Measurements from ENCODE around the gene SLC52A1. TPM values are rescaled to one million over a fixed set of nuclear protein-coding genes. Genes with fewer than 3 reads are reported as not detected.
A peak's percentile ranks its signal among the peaks of the same experiment; 100 is the strongest.

The SLC52A1 gene
- total RNA-seq, 1 donor from 2014 or later = 0.26 TPM

- H3K4me3 ChIP-seq = peak overlapping the region; percentile 98
- H3K4me1 ChIP-seq = peaks cover 23% of the 10 kb centered on the region
- H3K27ac ChIP-seq = peak overlapping the region; percentile 94
- peak; percentile 88 for DNase-seq
- intact Hi-C loops (cut with DNase I) = no loop called here
- H3K27me3 ChIP-seq = no peaks in the 10 kb centered on the region
- ATAC-seq = peak; percentile 31
- H3K9me3 ChIP-seq = no peaks in the 10 kb centered on the region
- H3K36me3 ChIP-seq = peaks cover 26% of the 10 kb centered on the region
- TF ChIP-seq, protein P1, sequence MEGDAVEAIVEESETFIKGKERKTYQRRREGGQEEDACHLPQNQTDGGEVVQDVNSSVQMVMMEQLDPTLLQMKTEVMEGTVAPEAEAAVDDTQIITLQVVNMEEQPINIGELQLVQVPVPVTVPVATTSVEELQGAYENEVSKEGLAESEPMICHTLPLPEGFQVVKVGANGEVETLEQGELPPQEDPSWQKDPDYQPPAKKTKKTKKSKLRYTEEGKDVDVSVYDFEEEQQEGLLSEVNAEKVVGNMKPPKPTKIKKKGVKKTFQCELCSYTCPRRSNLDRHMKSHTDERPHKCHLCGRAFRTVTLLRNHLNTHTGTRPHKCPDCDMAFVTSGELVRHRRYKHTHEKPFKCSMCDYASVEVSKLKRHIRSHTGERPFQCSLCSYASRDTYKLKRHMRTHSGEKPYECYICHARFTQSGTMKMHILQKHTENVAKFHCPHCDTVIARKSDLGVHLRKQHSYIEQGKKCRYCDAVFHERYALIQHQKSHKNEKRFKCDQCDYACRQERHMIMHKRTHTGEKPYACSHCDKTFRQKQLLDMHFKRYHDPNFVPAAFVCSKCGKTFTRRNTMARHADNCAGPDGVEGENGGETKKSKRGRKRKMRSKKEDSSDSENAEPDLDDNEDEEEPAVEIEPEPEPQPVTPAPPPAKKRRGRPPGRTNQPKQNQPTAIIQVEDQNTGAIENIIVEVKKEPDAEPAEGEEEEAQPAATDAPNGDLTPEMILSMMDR (IDR thresholded peaks at IDR 0.05) = no peak
Observed at GRCh38 chr17:4998027-4998731, 37.0 kb downstream of the SLC52A1 start.

DNA sequence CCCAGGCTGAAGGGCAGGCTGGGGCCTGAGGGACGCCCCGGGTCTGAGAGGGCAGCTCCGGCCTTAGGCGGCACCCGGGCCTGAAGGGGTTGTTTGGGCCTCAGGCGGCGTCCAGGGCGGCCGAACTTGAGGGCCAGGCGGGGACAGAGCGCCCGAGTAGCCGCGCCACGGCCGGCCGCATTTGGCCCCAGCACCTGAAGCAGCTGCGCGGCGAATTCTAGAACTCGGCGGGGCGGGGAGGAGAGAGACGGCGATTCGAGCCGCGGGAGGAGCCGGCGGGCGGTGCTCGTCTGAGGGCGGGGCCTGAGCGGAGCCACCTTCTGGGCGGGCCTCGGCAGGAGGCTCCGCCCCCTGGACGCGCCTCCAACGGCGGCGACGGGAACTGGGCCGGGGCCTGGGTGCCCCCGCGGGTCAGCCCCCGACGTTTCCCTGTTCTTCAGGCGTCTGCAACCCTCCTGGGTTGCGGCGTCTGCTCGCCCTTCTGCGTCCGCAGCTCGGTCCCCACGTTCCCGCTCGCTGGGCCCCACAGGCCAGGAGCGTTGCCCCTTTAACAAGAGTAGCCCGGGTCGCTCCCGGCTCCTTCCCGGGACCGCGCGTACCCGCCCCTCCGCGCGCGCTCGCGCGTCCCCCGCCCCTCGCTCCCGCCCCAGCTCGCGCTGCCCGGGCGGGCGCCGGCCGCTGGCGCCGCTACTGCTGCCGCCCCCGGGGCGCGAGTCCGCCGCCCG is 37.8 kb downstream of the SLC52A1 start, which contains the start of the genes INCA1 and KIF1C:
Gene INCA1, minus strand, starts transcription at position 221 of the 725 bp plus-strand sequence. CDS start 3,085 bp downstream, outside the sequence.
Gene KIF1C, plus strand, starts transcription at position 649 of the 725 bp plus-strand sequence. CDS start 2,297 bp downstream, outside the sequence.
- ATAC-seq = peak; percentile 95
- H3K9me3 ChIP-seq = no peaks in the 10 kb centered on the region
- TF ChIP-seq, protein P1 (IDR thresholded peaks at IDR 0.05) = peak; percentile 17
- peaks cover 23% of the 10 kb centered on the region for H3K4me1 ChIP-seq
- peak within 1 kb of the TSS; percentile 98 for H3K4me3 ChIP-seq
- intact Hi-C loops (cut with DNase I) = no loop called here
- peak within 1 kb of the TSS; percentile 94 for H3K27ac ChIP-seq
- peaks cover 19% of the 10 kb centered on the region for H3K36me3 ChIP-seq
- no peaks in the 10 kb centered on the region for H3K27me3 ChIP-seq
- DNase-seq = peak; percentile 98

DNA sequence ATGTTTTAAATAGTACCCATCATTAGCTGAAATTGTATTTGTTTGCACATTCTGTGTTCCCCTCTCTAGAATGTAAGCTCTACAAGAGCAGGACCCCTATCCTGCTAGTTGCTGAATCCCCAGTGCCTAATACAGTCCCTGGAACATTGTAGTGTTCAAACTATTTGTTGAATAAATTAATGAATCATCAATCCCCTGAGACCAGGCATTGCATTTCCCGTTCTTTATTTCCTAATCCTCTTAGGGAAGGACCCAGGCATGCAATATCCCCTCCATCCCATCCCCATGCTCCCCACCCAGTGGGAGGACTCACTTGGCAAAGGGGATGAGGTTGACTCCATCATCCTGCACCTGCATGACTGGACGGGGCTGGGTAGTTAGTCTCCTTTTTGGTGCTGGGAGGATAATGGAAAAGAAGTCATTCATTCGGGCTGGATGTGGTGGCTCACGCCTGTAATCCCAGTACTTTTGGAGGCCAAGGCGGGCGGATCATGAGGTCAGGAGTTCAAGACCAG is 41.1 kb downstream of the SLC52A1 start:
- intact Hi-C loops (cut with DNase I) = no loop called here
- DNase-seq (no peak), ATAC-seq (no peak)
- no peaks in the 10 kb centered on the region for H3K27me3 ChIP-seq
- TF ChIP-seq, protein P1 (IDR thresholded peaks at IDR 0.05) = no peak
- no peak overlapping the region for H3K4me3 ChIP-seq
- H3K9me3 ChIP-seq = no peaks in the 10 kb centered on the region
- H3K36me3 ChIP-seq = no peaks in the 10 kb centered on the region
- H3K27ac ChIP-seq = no peak overlapping the region
- H3K4me1 ChIP-seq = peaks cover 6% of the 10 kb centered on the region

DNA sequence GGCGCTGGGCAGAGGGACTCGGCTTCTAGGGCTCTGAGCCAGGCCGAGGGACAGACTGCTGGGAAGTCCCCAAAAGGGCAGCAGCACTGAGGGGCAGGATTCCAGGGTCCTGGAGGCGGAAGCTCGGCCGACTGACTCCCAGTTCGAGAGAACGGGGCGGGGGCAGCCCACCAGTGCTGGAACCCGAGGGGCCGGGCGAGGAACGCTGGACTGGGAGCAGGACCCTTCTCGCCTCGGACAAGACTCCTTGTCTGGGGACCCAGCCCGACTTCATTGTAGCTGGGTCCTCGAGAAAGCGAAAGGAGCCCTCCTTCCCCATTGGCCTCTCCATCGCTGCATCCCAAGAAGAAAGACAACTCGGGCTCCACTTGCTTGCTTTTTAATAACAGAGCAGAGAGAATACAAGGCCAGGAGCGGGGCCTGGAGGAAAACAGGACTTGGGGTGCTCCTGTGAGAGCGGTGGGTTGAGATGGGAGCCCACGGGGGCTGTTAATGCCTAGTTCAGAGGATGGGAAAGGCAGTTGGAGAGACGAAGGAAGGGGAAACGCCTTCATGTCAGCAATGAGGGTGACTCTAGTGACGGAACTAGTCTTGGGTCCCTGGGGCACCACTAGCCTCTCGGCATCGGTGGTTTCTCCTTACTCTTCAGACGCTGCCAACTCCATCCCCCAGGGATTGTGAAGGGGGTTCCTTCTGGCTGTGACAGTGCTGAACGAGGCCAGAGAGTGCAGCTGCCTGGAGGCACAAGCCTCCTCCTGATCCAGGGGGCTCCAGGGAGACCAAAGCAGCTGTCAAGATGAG is 47.3 kb downstream of the SLC52A1 start:
- H3K9me3 ChIP-seq = no peaks in the 10 kb centered on the region
- TF ChIP-seq, protein P1 (IDR thresholded peaks at IDR 0.05) = no peak
- no peaks in the 10 kb centered on the region for H3K27me3 ChIP-seq
- peaks cover 8% of the 10 kb centered on the region for H3K36me3 ChIP-seq
- intact Hi-C loops (cut with DNase I) = loop anchor here (10.0 kb wide), 1 partner anchor 77 kb away; no protein-coding TSS in a partner anchor
- DNase-seq = no peak
- no peak for ATAC-seq
- H3K4me1 ChIP-seq = peaks cover 15% of the 10 kb centered on the region
- H3K4me3 ChIP-seq = peak overlapping the region; percentile 91
- H3K27ac ChIP-seq = peak overlapping the region; percentile 93
